HG02642 (cell line): ENCODE data around the gene DNER.

Experiments used
- ATAC-seq: cut with Tn5 transposase; IDR thresholded peaks from one replicate; pipeline ENCODE4 v1.9.1; 2021; ENCODE audit warnings: mild to moderate bottlenecking; ENCODE audit not compliant: unreplicated experiment, poor library complexity

DNER gene

DNA sequence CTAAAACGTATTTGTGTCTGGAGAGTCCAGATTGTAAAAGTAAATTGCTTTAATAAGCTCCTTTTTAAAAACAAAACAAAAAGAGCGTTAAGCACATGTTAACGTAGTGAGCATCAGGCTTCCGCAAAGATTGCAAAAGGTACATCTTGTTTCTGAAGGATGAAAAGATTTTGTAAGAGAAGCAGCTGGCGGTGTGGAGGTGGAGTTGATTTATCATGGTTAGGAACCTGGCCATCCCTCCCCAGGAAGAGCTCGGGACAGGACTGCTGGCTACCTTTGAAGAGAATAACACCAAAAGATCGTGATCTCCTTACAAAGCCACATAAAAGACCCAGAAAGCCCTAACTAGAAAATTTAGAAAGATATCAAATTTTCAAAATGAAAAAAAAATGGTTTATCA is 132.2 kb downstream of the DNER start:
- no peak for ATAC-seq

DNA sequence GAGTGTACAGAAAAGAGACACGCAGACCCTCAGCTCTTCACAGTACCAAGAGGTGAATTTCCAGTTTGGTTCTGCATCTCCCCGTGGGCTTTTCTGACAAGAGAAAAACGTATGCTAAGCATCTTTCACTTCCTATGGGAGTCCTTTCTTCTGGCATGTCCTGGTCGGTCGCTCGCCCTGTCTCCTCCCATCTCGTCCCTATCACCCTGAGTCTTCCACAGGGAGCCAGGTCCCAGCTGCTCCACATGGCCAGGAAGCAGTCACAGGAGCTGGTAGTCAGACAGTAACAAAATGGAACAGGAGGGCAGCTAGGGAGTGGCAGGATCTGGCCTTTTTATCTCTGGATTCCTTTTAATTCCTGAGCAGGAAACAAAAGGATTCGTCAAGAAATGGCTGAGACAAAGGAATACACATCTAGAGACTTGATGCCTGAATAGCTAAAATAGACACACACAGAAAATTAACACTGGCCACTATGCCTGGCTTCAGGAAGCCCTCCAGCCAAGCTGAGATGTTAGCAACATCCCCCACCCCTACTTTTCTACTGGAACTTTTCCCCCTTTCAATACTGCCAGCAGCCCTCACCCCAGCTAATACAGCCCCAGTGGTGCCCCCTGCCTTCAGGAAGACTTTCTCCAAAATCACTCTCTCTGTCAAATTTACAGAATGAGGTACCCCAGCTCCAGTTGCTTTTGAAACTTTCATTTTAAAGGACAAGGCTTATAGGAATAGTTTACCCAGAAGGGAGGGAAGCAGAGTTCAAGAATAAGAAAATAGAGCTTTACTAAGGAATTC is 136.1 kb downstream of the DNER start:
- no peak for ATAC-seq

DNA sequence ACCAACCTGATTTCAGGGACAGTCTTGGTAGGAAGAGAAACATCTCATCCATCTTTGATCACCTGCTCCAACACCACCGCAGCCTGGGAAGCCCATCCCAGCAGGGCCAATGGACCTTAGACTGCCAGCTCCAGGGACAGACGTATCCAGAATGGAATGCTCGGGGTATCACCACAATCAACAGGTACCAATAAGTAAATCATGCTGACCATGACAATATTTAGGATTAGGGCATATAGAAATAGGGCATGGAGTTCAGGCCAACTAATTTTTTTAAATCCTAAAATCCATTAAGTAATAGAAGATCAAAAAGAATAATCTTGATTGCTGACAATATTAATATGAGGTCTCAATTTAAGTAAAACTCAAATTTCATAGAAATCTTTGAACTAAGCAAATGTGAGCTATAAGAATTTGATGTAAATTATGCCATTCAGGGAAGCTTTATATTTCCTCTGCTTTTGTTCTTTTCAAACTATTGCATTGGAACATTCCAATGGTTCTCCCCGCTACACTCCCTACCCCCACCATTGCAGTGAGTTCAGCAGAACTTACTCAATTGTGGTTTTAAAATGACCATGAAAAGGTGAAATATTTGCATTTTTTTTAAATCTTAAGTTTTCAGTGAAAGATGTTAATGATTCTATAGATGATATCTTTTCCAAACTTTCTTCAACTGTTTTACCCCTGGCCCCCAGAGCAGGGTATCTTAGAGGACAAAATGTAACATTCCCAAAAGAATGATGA is 138.6 kb downstream of the DNER start:
- ATAC-seq, result no peak

DNA sequence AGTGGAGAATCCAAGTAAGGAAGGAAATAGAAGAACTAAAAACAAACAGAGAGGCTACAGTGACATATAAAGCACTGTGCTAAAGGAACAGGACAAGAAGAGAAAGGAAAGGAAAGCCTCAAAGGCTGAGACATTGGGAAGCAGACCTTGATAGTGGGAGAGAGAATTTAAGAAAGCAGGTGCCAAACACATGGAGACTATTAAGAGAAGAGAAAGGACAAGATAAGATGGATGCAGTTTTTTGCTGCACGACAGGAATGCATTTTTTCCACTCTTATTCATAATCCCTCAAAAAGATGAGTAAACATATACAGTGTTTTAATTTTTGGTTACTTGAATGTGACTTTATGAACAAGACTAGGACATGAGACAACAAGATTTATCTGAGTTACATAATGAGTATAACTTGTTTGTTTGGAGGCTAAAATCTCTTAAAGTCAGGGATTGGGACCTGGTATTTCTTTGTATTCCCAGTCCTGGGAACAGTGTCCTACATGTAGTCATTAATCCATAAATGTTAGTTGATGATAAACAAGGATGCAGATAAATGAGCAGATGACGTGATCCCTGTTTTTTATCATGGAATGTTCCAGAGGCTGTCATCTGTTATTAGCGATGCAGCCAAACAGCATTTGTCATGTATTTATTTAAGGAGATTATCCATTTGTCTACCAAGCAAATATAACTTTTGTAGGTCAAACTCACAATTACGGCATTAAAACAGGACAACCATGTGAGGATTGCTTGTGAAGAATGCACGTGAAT is 141.7 kb downstream of the DNER start:
- ATAC-seq, result no peak

DNA sequence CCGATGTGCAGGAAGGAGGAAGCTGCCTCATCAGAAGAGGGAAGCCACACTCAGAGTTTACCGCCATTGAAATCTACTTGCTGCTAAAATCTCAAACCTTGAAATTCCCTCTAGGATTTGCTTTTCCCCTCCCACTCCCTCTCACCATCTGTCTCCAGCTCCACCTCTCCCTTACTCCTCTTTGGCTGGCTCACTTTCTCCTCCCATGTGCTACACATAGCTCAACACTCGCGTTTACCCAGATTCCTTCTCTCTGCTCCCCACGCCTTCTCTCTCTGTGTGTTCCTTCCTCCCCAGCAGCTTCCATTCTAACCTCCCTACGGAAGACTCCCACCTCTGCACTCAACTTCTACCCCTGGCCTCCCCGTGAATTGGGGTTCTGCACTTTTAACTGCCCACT is 143.1 kb downstream of the DNER start:
- no peak for ATAC-seq

DNA sequence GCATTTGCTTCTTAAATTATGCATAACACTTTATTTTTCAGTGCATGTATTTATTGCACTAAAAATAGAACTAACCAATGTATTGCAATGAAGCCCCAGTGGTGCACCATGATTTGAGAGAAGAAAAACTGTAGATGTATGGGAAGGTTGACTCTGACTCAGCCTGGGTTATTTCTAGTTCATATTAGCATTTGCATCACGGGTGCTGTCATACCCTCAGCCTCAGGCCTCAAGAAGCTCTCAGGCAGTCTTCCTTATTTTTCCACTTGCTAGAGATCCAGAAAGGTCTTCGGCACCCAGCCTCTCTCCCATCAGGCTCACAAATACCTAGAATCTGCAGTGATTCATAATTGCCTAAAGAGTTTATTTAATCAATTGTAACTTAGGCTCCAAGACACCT is 148.0 kb downstream of the DNER start:
- no peak for ATAC-seq

DNA sequence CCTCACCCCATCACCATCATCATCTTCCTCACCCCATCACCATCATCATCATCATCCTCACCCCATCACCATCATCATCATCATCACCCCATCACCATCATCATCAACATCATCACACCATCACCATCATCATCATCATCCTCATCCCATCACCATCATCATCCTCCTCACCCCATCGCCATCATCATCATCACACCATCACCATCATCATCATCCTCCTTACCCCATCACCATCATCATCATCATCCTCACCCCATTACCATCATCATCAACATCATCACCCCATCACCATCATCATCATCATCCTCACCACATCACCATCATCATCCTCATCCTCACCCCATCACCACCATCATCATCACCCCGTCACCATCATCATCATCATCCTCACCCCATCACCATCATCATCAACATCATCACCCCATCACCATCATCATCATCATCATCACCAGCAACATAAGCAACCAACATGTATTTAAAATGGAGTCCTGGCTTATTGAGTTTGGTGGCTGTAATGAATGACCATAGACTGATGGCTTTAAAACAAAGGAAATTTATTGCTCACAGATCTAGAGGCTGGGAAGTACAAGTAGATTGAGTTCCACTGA is 150.0 kb downstream of the DNER start:
- no peak for ATAC-seq

DNA sequence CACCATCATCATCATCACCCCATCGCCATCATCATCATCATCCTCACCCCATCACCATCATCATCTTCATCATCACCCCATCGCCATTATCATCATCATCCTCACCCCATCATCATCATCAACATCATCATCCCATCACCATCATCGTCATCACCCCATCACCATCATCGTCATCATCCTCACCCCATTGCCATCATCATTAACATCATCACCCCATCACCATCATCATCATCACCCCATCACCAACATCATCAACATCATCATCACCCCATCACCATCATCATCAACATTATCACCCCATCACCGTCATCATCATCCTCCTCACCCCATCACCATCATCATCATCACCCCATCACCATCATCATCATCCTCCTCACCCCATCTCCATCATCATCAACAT is 151.0 kb downstream of the DNER start:
- ATAC-seq, result no peak

DNA sequence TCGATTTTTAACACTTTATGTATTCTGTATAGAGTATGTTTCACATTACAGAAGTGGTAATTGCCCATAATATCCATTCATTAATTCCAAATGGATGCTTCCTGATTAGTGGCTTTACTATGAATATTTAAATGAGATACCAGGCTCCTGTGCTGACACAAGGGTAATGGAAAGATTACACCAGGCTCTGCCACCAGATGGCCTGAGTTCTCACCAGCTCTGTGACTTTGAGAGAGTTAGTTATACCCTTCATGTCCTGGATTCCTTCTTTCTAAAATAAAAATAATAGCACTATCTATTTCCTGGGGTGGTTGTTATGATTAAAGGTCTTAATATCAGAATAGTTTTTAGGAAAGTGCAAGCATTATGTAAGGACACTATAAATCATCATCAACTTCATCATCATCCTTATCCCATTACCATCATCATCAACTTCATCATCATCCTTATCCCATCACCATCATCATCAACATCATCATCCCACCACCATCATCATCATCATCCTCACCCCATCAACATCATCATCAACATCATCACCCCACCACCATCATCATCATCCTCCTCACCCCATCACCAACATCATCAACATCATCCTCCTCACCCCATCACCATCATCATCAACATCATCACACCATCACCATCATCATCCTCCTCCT is 151.8 kb downstream of the DNER start:
- no peak for ATAC-seq

DNA sequence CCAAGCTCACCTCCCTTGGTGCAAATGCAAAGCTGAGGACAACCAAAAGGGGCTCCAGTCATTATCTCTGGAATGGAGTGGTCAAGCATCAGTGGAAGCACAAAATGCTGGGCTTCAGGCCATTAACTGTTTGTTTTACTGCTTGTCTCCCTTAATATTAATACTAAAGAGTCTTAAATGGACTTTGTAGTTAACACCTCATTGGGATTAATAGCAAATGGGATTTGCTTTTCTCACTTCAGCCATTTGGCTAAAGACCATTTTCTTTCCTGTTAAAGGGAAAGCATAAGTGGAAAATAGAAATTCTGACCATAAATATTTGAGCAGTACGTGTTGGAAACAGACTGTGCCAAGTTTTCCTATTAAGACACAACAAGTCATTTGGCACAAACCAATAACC is 154.4 kb downstream of the DNER start:
- no peak for ATAC-seq

DNA sequence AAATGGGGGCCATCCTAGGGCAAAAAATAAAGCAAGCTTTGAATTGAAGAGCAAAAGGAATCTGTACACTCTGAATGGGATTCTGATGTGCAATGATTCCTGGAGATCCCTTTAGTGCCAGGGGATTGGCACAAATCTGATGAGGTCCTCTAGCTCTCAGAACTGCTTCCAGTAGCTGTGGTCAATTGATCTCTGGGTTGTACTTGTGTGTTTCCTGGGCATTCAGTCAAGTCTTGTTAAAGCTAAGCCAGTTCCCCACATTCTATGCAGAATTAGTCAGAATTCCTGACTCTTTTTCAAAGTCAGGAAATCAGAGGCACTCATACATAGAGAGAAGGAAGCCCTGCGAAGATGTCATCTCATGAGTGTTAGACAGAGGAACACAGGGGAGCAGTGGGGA is 161.3 kb downstream of the DNER start:
- ATAC-seq, result no peak

DNA sequence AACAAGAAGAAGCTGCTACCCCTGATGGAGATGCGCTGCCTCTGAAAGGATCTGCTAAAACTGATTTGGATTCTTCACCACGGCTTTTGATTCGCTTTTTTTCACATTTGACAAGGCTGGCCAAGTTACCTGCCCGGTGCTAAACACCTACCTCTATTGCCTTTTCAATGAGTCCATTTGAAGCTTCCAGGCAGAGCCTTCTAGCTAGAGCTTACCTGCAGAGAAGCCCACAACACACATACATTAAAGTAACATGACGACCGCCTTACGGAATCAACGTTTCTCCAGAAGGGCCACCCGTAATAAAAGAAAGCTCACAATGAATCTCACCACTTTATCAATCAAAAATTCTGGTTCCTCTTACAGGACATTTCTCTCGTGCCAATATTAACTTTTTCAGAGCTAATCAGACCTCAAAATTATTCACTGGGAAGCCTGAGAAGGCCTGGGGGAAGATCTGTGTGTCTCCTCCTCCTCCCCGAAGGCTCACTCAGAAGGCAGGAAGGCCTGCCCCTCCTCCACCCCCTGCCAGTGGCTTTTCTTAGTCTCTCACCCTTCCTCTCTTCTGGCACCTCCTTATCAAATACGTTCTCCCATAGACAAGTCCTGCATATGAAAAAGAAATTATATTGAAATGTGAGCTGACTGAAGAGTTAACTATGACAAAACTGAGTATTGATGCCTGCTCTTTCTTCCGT is 171.0 kb downstream of the DNER start:
- no peak for ATAC-seq

DNA sequence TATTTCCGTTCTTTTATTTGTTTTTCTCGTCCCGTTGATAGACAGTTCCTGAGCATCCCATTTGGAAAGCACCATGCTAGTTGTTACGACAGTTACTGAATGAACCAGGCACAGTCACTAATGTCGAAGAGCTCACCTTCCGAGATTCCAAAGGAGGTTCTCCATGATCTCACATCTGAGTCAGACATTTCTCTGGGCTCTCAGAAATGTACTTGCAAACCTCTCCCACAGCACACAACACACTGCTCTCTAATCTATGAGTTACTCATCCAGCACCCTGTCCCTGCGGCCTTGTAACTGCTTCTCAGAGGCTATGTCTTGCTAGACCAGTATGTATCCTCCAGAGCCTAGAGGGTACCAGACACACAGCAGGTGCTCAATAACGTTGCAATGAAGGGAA is 174.7 kb downstream of the DNER start:
- ATAC-seq, result no peak

DNA sequence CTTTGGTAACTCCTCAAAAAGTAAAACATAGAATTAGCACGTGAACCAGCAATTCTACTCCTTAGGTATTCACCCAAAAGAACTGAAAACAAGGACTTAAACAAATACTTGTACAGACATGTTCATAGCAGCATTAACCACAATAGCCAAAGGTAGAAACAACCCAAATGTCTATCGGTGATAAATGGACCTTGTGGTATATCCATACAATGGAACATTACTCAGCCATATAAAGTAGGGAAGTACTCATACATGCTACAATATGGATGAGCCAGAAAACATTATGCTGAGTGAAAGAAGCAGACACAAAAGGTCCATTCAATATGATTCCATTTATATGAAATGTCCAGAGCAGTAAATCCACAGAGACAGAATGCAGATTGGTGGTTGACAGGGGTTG is 182.8 kb downstream of the DNER start:
- ATAC-seq, result no peak

DNA sequence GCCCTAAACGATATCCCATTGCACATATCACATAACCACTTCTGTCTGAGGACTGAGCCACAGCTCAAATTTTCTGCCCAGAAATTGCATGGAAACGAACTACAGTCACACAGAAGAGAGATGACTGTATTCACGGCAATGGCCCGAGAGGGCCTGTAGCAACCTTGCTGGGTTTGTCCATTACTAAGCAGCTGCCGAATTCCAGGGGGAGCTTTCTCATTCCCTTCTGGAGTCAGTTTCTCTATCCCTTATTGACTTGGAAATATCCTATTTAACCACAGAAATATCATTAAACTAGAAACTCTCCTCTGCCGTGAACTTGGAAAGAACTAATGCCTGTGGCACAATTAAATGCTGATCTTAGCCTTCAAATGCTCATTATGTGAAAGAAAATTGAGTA is 183.9 kb downstream of the DNER start:
- ATAC-seq, result no peak

DNA sequence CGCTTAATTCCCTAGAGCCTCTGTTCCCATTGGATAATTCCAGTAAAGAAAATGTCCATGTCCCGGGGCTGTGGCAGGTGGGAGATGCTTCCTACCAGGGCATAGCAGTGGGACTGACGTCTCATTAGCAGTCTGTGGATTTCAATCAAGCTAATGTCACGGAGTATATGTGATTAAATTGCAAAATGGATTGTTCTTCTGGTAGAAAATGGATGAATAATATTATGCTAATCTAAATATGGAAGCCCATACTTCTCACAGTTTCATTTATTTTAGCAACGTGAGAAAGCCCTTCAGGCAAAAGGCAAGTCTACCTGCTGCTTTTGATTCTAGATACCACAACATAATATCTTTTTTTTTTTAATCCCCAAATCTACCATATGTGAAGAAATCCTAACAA is 185.5 kb downstream of the DNER start:
- no peak for ATAC-seq

DNA sequence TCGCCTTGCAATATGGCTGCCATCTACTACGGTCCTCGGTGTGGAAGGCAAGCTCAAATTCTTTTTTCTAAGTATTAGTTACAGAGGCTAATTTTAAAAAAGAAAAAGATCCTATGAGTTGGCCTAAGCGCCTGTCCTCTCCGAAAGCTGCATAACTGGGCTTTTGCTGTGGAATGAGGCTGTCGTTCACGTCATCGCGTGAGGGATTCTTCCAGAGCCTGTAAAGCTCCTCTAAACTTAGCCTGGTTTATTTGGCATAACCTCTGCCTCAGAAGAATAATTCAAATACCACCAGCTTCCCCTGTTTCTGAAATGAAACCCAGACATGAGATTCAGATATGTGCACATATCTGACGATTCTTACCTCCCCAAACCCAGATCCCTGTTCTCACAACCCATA is 187.4 kb downstream of the DNER start:
- no peak for ATAC-seq

DNA sequence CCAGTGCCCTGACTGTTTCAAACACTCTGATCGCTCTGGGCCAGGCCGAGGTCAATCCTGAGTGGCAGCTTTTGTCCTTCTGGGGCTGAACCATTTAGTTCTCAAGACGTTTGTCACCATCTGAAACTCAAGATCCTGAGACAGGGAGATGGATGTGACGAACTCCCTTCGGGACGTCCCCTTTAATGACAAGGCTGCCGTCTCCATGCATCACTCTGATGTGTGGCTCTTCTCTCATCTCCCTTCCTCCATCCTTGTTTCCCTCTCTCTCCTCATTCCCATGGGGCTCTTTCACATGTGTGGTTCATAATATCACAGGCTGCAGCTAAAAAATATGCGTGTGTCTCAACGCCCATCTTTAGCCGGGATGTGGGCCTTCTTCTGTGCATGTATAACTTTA is 189.6 kb downstream of the DNER start:
- no peak for ATAC-seq

DNA sequence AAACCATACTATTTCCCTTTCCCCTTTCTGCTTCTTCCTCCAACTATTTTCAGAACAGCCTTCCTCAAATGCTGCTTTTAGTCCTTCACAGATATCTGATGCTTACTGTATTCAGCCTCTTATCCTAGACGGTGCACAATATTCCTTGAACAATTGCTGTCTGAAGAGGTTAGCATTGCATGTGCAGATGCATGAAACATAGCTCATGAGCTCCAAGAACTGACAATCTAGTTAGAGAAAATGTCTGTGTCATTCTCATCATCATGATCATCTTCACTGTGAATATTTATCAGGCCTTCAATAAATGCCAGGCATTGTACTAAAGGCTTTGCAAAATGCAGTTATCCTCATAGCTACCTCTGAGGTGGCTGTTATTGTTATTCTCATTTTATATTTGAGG is 190.7 kb downstream of the DNER start:
- no peak for ATAC-seq

DNA sequence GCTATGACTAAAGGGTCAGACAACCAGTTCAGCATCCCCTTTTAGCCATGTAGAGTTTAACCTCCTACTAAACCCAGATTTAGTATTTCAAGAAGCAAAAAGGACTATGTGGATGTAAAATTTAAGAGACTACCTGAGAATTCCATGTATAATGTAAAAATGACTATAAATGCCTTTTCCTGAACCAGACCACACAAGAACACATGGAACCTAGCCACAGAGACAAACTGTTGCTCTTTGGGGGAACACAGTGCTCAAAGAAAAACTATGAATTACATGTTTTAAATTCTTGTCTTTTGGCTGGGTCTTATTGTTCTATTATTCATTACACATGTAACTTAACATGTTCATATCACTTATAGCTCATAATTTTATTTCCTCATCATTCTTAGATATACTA is 192.8 kb downstream of the DNER start:
- no peak for ATAC-seq
